H9 (cell line): ENCODE measurements around the gene TACR2. TPM values are rescaled to one million over a fixed set of nuclear protein-coding genes. Genes with fewer than 3 reads are reported as not detected.

Source experiments
- DNase-seq: peaks from one replicate; pipeline ENCODE4 v3.0.0-alpha.2; 2017
- H2AFZ ChIP-seq: one replicate; pipeline ENCODE4 v1.6.1; 2013; ENCODE audit warnings: mild to moderate bottlenecking, low read length, control low read depth, moderate library complexity
- H2AK5ac ChIP-seq: 2 replicates; pipeline ENCODE4 v1.6.1; 2013; ENCODE audit warnings: low read length, control low read depth, mixed read lengths; ENCODE audit not compliant: insufficient read length
- H2BK120ac ChIP-seq: one replicate; pipeline ENCODE4 v1.6.1; 2013; ENCODE audit warnings: low read depth, mild to moderate bottlenecking, low read length, control low read depth, inconsistent platforms; ENCODE audit not compliant: poor library complexity, severe bottlenecking
- H2BK12ac ChIP-seq: 2 replicates; pipeline ENCODE4 v1.6.1; 2013; ENCODE audit warnings: low read length, control low read depth, mixed read lengths, low read depth; ENCODE audit not compliant: insufficient read length
- H2BK15ac ChIP-seq: 2 replicates; pipeline ENCODE4 v1.6.1; 2013; ENCODE audit warnings: low read depth, low read length, control low read depth
- H2BK20ac ChIP-seq: one replicate; pipeline ENCODE4 v1.6.1; 2013; ENCODE audit warnings: low read depth, mild to moderate bottlenecking, low read length, control low read depth, inconsistent platforms; ENCODE audit not compliant: poor library complexity, severe bottlenecking
- H2BK5ac ChIP-seq: 2 replicates; pipeline ENCODE4 v1.6.1; 2013; ENCODE audit warnings: low read length, control low read depth, mixed read lengths; ENCODE audit not compliant: insufficient read length
- H3K14ac ChIP-seq: 2 replicates; pipeline ENCODE4 v1.6.1; 2013; ENCODE audit warnings: low read length, control low read depth; ENCODE audit not compliant: insufficient read depth
- H3K18ac ChIP-seq: 2 replicates; pipeline ENCODE4 v1.6.1; 2013; ENCODE audit warnings: low read depth, mild to moderate bottlenecking, mixed read lengths, low read length, control low read depth; ENCODE audit not compliant: insufficient read length
- H3K23ac ChIP-seq: 2 replicates; pipeline ENCODE4 v1.6.1; 2013; ENCODE audit warnings: low read length, control low read depth, mixed read lengths, low read depth; ENCODE audit not compliant: insufficient read length
- H3K23me2 ChIP-seq: 2 replicates; pipeline ENCODE4 v1.6.1; 2013; ENCODE audit warnings: low read depth, mild to moderate bottlenecking, mixed read lengths, low read length, control low read depth; ENCODE audit not compliant: insufficient read length, poor library complexity, severe bottlenecking
- H3K27ac ChIP-seq: 2 replicates; pipeline ENCODE4 v1.5.1; 2013; ENCODE audit warnings: low read length, control low read depth, mixed read lengths, low read depth; ENCODE audit not compliant: insufficient read length
- H3K27me3 ChIP-seq: 2 replicates; pipeline ENCODE4 v1.6.1; 2013; ENCODE audit warnings: low read length, control low read depth, inconsistent platforms; ENCODE audit not compliant: insufficient read depth
- H3K4ac ChIP-seq: 2 replicates; pipeline ENCODE4 v1.6.1; 2013; ENCODE audit warnings: low read depth, mild to moderate bottlenecking, control low read depth, inconsistent platforms, low read length, moderate library complexity
- H3K4me1 ChIP-seq: 2 replicates; pipeline ENCODE4 v1.6.1; 2013; ENCODE audit warnings: low read length, control low read depth, inconsistent platforms; ENCODE audit not compliant: insufficient read depth
- H3K4me2 ChIP-seq: 2 replicates; pipeline ENCODE4 v1.6.1; 2013; ENCODE audit warnings: low read length, control low read depth, mixed read lengths; ENCODE audit not compliant: insufficient read length, insufficient read depth
- H3K56ac ChIP-seq: 2 replicates; pipeline ENCODE4 v1.6.1; 2013; ENCODE audit warnings: low read depth, mild to moderate bottlenecking, mixed read lengths, low read length, control low read depth; ENCODE audit not compliant: insufficient read length
- H3K79me1 ChIP-seq: 2 replicates; pipeline ENCODE4 v1.6.1; 2013; ENCODE audit warnings: low read depth, mild to moderate bottlenecking, moderate library complexity, low read length, control low read depth, inconsistent platforms; ENCODE audit not compliant: insufficient read depth, poor library complexity, severe bottlenecking
- H3K79me2 ChIP-seq: 2 replicates; pipeline ENCODE4 v1.6.1; 2013; ENCODE audit warnings: low read length, control low read depth, inconsistent platforms; ENCODE audit not compliant: insufficient read depth
- H3K9ac ChIP-seq: 2 replicates; pipeline ENCODE4 v1.6.1; 2013; ENCODE audit warnings: low read length, control low read depth, mixed read lengths; ENCODE audit not compliant: insufficient read length; ENCODE audit errors: extremely low read depth
- H3K9me3 ChIP-seq: one replicate; pipeline ENCODE4 v1.6.1; 2013; ENCODE audit warnings: low read depth, low read length, inconsistent platforms; ENCODE audit not compliant: control insufficient read depth
- H3T11ph ChIP-seq: one replicate; pipeline ENCODE4 v1.6.1; 2013; ENCODE audit warnings: mild to moderate bottlenecking, low read length, control low read depth, inconsistent platforms
- H4K20me1 ChIP-seq: one replicate; pipeline ENCODE4 v1.6.1; 2013; ENCODE audit not compliant: control insufficient read depth, insufficient read length, insufficient read depth
- H4K5ac ChIP-seq: 2 replicates; pipeline ENCODE4 v1.6.1; 2013; ENCODE audit warnings: low read depth, mild to moderate bottlenecking, mixed read lengths, low read length, control low read depth; ENCODE audit not compliant: insufficient read length
- H4K8ac ChIP-seq: replicated peaks from 2 replicates; pipeline ENCODE4 v1.6.1; 2013; ENCODE audit warnings: low read length, control low read depth, mixed read lengths, low read depth; ENCODE audit not compliant: insufficient read length
- H4K91ac ChIP-seq: 2 replicates; pipeline ENCODE4 v1.6.1; 2013; ENCODE audit warnings: low read depth, mild to moderate bottlenecking, moderate library complexity, mixed read lengths, low read length, control low read depth; ENCODE audit not compliant: insufficient read length
- H3K27ac Mint-ChIP-seq, 3 experiments: 2 replicates in 2 of 3; 3 replicates in 1 of 3; pipeline ENCODE4 v1.8.0; 2020 to 2021; ENCODE audit warnings: mixed read lengths in 3 of 3, mild to moderate bottlenecking in 1 of 3, moderate library complexity in 1 of 3
- H3K27me3 Mint-ChIP-seq: 2 replicates; pipeline ENCODE4 v1.8.0; 2021; ENCODE audit warnings: low read depth, mild to moderate bottlenecking, moderate library complexity, mixed read lengths
- H3K36me3 Mint-ChIP-seq, 3 experiments: 2 replicates in 2 of 3; 3 replicates in 1 of 3; pipeline ENCODE4 v1.8.0; 2020 to 2021; ENCODE audit warnings: low read depth in 3 of 3, mixed read lengths in 3 of 3; ENCODE audit not compliant: insufficient read depth in 1 of 3
- H3K4me1 Mint-ChIP-seq, 2 experiments: 2 replicates each; pipeline ENCODE4 v1.8.0; 2020; ENCODE audit warnings: mixed read lengths in 2 of 2
- H3K4me3 Mint-ChIP-seq, 2 experiments: 2 replicates in 1 of 2; 3 replicates in 1 of 2; pipeline ENCODE4 v1.8.0; 2020 to 2021; ENCODE audit warnings: mild to moderate bottlenecking in 2 of 2, mixed read lengths in 2 of 2, moderate library complexity in 1 of 2
- H3K9me3 Mint-ChIP-seq, 2 experiments: 2 replicates in 1 of 2; 3 replicates in 1 of 2; pipeline ENCODE4 v1.8.0; 2020; ENCODE audit warnings: mild to moderate bottlenecking in 2 of 2, mixed read lengths in 2 of 2, moderate library complexity in 1 of 2
- whole genome bisulfite sequencing: extraction: QIAGEN DNeasy Blood & Tissue Kit; methylation state at CpG from one replicate; pipeline ENCODE4 v1.1.7; 2013; ENCODE audit warnings: missing lambda C conversion rate, low lambda C conversion rate, mixed read lengths; ENCODE audit not compliant: insufficient read length; ENCODE audit errors: extremely low coverage; 5-methylcytosine and 5-hydroxymethylcytosine counted together
- total RNA-seq: library from RNA; stranded (reverse); gene quantifications from 2 replicates; pipeline ENCODE4 v1.2.1, GENCODE V29; 2021
- TF ChIP-seq, protein P1 (sequence below): fragments of 200-600 bp; sonication (generic); conservative IDR thresholded peaks from 3 replicates; pipeline ENCODE4 v1.8.0; 2021; ENCODE audit warnings: antibody characterized with exemption, mild to moderate bottlenecking

Gene TACR2
- total RNA-seq, 1 experiment from 2014 or later = not detected

DNA sequence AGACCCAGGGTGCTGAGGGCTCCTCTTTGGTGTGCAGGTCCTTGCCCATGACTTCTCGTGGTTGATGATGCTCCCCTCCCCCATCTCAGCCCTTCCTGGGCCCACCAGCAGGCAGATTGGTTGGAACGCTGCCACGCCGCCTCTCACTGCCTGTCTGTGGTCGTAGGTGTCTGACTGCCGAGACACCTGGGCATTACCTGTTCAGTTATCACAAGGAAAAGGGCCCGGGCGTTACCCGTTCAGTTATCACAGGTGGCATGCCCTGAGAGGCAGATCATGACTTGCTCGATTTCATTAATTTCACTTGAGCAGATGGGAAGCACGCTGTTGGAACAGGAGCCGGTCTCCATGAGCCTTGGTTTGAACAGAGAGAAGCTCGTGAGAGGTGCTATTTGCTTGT, 42.5 kb downstream of the TACR2 start:
- H2BK15ac ChIP-seq = no peak overlapping the region
- no peak overlapping the region; the same call in 1 of the 2 replicates for H3K14ac ChIP-seq
- H3K27me3 Mint-ChIP-seq = no peaks in the 10 kb centered on the region
- H3K4me3 Mint-ChIP-seq = no peak overlapping the region
- H2BK20ac ChIP-seq = no peak overlapping the region
- H2AK5ac ChIP-seq = no peak overlapping the region
- no peaks in the 10 kb centered on the region for H3K27me3 ChIP-seq
- H2BK5ac ChIP-seq = no peak overlapping the region
- H3K9me3 ChIP-seq = no peaks in the 10 kb centered on the region
- no peak overlapping the region for H3K27ac ChIP-seq
- peaks cover 29 to 66% (median 44%) of the 10 kb centered on the region in 3 experiments for H3K36me3 Mint-ChIP-seq
- no peaks in the 10 kb centered on the region for H3K23me2 ChIP-seq
- H3K79me1 ChIP-seq = peaks cover 3% of the 10 kb centered on the region
- no peak overlapping the region for H3T11ph ChIP-seq
- H4K5ac ChIP-seq = no peak overlapping the region
- no peak overlapping the region for H4K91ac ChIP-seq
- peak overlapping the region; percentile 56 to 93 (median 82); a peak in 5 of 7 replicates for H3K27ac Mint-ChIP-seq
- H2BK120ac ChIP-seq = no peak overlapping the region
- no peak overlapping the region for H4K8ac ChIP-seq
- no peak overlapping the region for H3K9ac ChIP-seq
- H3K4me2 ChIP-seq = no peak overlapping the region
- WGBS = no CpG with 5 or more reads among the region's 13 CpGs
- DNase-seq = no peak
- TF ChIP-seq, protein P1, sequence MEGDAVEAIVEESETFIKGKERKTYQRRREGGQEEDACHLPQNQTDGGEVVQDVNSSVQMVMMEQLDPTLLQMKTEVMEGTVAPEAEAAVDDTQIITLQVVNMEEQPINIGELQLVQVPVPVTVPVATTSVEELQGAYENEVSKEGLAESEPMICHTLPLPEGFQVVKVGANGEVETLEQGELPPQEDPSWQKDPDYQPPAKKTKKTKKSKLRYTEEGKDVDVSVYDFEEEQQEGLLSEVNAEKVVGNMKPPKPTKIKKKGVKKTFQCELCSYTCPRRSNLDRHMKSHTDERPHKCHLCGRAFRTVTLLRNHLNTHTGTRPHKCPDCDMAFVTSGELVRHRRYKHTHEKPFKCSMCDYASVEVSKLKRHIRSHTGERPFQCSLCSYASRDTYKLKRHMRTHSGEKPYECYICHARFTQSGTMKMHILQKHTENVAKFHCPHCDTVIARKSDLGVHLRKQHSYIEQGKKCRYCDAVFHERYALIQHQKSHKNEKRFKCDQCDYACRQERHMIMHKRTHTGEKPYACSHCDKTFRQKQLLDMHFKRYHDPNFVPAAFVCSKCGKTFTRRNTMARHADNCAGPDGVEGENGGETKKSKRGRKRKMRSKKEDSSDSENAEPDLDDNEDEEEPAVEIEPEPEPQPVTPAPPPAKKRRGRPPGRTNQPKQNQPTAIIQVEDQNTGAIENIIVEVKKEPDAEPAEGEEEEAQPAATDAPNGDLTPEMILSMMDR = no peak
- H3K4ac ChIP-seq = no peak overlapping the region
- H3K18ac ChIP-seq = no peak overlapping the region
- peaks cover 1% of the 10 kb centered on the region; the same call in 1 of the 2 replicates for H3K4me1 ChIP-seq
- H3K4me1 Mint-ChIP-seq = peaks cover 33 to 45% of the 10 kb centered on the region in 2 experiments
- no peaks in the 10 kb centered on the region; the same call in 1 of the 2 replicates for H3K79me2 ChIP-seq
- H4K20me1 ChIP-seq = no peaks in the 10 kb centered on the region
- H3K23ac ChIP-seq = no peak overlapping the region
- no peak overlapping the region for H2AFZ ChIP-seq
- H2BK12ac ChIP-seq = no peak overlapping the region
- H3K9me3 Mint-ChIP-seq = no peaks in the 10 kb centered on the region
- H3K56ac ChIP-seq = no peak overlapping the region
